NCI-H2171 (cell line): Measurements from ENCODE around the gene SLC16A9.
"Not testable (repeated sequence)": the region's sequence is repeated elsewhere in the genome, so short reads cannot be mapped to it uniquely, and the experiment has no call there.

Source experiments
- DNase-seq: peaks from one replicate; lab custom pipeline; 2025; lab: John Stamatoyannopoulos, UW

Gene SLC16A9

DNA sequence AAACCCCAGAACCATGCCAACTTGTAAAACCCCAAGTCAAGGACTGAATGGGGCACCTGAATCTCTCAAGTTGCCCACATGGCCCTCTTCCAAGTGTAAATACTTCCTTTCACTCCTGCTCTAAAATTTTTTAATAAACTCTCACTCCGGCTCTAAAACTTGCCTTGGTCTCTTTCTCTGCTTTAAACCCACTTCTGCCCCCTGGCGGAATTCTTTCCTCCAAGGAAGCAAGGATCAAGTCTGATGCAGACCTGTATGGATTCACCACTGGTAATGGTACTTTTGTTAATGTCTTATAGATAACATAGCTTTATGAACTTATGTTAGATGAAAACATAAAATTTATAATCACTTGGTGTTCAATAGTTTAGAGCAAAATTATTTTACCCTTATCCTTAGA lies 33.8 kb downstream of the SLC16A9 start:
- no peak for DNase-seq

DNA sequence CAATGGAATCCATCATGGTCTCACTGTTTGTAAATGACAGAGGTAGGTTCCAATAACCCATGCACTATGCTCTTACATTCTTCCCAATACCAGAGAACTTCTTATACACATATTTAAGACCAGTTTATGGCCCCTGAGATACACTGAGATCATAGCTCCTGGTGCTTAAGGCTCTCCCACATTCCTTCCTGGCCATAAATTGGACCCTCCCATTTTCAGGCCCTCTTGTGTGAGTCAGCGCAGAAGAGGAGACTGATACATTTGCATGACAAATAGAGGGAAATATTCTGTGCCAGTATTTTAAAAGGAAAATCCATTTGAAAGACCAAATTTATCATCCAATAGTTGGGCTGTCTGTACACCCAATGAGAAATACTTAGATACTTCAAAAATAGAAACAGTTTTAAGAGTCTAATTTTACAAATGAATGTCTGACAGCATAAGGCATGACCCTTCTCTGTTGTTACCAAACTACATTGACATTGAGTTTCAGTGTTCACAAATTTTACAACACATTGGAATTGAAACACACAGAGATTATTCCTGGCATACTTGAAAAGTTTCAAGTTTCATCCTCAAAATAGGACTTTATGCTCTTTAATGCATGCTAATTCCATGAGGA lies 35.3 kb downstream of the SLC16A9 start:
- no peak for DNase-seq

DNA sequence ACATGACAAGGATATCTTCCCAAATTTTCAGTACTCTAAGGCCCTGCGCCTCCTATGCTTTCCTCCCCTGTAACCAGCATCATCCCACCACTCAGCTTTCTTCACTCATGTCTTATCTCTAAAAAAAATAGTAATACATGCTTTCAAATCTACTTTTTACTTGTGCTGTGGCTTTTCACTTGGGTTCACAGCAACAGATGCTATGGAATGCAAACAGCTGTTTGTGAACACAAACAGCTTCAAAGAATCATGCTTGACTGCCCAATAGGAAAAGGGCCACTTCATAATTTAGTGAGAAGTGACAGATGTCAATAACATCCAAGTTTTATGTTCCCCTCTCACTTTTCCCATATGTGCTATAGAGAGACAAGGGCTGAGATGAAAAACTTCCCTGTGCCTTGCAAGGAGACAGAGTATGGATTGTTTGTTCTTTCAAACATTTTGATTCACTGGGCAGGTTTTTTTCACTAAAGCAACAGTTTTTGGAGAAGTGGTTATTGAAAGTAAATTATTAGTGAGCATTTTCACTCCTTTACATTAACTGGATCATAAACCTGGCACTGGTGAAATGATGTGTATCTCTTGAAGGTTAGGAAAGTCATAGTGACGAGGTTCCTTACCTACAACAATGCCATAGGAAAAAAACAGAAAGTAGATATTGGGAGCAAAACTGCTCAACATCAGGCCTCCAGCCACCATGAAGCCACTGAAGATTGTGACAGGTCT lies 37.3 kb downstream of the SLC16A9 start:
- no peak for DNase-seq

DNA sequence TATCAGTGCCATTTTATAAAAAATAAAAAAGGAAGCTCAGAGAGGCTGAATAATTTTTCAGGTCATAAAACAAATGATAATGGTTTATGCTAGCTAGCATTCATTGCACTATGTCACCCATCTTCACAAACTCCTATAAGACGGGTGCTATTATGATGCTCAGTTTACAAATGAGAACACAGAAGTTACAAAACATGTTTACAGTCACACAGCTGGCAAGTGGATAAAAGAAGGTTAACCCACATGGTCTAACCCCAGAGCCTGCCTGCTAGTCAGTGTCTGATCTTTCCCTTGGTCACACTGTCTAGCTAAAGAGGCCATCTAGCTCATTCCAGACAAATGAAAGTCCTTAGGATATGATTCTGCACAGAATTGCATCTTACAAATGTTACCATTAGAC lies 39.4 kb downstream of the SLC16A9 start:
- DNase-seq = no peak

DNA sequence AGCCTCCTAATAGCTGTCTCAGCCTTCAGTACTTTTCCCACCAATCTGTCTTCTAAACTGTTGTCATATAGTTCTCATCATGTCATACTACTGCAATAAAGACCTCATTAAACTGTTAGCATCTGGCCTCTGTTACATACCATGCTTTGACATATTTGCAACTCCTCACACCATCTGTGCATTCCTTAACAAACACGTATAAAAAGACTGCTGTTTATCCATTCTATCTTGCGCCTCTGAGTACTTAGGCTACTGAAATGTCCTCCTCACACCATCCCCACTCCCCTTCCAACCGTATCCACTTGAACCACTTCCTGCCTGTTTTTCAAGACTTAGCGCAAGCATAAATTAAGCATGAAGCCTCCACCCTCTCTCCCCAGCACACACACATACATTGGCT lies 41.6 kb downstream of the SLC16A9 start:
- peak; percentile 53 for DNase-seq

DNA sequence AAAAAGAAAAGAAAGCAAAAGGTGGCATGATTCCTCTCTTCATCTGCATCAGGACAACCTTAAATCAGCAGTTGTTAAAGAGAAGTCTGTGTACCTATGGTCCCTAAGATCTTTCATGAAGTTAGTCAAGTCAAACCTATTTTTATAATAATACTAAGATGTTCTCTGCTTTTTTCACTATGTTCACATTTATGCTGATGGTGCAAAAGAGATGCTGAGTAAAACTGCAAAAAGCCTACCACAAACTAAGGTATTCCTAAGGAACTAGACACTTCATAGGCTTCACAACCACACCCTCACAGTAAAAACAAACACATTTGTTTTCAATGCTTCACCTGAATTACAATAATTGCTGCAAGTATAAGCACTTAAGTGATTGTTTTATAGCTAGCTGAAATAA lies 43.3 kb downstream of the SLC16A9 start:
- DNase-seq = no peak

DNA sequence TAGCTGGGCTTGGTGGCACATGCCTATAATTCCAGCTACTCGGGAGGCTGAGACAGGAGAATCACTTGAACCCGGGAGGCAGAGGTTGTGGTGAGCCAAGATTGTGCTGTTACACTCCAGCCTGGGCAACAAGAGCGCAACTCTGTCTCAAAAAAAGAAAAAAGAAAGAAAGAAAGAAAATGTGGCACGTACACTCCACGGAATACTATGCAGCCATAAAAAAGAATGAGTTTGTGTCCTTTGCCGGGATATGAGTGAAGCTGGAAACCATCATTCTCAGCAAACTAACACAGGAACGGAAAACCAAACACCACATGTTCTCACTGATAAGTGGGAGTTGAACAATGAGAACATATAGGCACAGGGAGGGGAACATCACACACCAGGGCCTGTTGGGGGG lies 46.4 kb downstream of the SLC16A9 start:
- not testable (repeated sequence) for DNase-seq

DNA sequence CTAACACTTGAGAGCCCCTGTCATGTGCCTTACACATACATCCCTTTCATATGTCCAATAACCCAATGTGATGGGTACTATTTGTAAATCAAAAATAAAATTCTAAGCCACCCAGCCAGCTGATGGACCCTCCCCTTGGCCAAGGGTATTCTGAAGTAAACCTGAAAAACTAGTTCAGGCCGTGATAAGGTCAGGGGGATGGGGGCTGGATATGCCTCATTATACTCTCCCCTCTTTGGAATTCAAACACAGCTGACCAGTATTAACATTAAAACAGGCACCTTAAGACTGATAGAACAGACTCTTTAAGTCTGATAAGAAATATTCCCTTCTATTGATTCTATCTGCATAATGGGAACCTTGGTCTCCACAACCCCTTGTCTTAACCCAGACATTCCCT lies 51.9 kb downstream of the SLC16A9 start:
- no peak for DNase-seq

DNA sequence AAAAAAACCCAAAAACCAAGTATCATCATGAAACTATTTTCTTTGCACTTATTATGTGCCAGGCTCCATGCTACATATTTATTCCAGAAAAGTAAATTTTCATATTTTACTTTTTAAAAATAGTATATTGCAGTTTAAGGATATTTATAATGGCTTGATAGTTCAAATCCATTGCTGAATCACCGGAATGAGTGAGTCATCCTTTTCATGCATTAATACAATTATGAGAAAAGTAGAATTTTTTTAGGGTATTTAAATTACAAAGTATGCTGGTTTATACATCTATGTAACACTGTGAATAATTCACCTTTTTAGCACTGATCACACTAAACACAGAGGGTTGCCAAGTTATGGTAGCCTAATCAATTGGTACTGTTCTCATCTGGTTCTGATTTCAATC lies 54.3 kb downstream of the SLC16A9 start:
- DNase-seq = no peak

DNA sequence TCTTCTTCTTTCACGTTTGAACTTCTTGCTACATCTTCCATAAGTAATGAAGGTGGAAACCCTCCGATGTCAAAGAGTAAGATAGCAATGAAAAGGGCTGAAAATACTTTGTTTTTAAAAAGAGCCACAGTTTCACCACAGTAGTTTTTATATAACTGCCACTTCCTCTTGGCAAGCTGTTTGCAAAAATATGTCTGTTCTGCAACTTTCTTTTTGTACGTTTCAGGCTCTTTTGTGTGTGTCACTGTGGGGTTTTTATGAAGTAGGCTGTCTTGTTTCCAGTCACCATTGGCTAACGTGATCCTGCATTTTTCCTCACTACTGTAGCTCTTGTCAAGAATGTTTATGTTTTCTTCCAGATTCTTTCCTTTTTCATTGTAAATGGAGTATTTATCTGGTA lies 55.6 kb downstream of the SLC16A9 start:
- no peak for DNase-seq

DNA sequence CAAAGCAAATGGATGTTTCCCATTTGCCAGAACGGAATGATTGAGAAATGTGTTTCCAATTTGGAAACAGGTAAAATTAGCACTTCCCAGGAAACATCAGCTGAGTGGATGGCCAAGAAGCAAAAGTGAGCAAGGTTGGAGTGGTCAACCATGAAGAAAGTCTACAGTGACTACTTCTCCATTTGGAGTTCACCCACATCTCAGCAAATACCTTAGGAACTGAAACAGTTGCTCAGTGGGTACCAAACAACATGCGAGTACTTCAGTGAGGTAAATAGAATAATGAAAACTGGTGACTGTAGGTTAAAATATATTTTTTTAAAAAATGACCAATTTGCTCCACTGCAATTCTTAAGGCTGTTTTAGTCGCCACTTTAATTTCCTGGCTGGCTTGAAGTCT lies 57.7 kb downstream of the SLC16A9 start:
- no peak for DNase-seq

DNA sequence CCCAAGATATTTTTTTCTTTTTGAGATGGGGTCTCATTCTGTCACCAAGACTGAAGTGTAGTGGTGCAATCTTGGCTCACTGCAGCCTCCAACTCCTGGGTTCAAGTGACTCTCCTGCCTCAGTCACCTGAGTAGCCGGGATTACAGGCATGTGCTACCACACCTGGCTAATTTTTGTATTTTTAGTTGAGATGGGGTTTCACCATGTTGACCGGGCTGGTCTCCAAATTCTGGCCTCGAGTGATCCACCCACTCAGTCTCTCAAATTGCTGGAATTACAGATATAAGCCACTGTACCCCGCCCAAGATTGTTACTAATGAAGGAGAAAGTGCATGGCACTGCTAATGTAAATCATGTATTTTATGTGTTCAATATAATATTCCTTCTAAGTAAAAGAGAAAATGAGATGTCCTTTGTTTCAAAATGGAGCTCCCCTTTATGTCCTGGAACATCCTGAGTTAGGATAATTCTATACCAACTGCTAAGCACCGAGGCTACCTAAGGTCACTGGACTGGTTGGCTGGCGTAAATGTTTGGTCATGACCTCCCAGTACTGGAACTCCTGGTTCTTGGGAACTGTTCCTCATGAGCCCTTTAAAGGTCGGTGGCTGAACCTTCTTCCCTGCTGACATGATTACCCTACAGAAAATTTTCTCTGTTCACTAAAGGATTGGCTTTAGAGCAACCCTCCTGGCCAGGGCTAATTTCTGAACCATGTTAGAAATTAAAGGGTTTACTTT lies 59.9 kb downstream of the SLC16A9 start:
- DNase-seq = no peak

DNA sequence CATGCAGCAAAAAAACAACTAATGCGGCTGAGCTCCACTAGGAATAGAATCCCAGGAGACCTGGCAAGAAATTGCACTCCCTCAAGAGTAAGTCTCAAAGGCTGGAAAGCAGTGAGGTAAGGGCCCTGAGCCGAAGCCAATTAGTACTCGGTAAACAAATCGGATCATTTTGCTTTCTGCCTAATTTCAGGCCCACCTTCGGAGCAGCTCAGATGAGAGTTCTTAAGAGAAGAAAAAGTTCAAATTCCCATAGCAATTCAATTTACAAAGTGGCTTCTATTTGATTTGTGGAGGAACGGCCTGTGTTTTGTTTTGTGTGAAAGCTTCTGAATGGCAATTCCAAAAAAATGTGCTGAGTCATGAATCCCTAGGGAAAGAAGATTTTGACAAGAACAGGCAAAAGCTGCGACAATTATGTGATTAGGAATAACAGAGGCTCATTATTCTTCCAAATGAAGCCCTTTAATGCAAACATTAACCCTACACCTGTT lies 60.9 kb downstream of the SLC16A9 start:
- peak; percentile 54 for DNase-seq

DNA sequence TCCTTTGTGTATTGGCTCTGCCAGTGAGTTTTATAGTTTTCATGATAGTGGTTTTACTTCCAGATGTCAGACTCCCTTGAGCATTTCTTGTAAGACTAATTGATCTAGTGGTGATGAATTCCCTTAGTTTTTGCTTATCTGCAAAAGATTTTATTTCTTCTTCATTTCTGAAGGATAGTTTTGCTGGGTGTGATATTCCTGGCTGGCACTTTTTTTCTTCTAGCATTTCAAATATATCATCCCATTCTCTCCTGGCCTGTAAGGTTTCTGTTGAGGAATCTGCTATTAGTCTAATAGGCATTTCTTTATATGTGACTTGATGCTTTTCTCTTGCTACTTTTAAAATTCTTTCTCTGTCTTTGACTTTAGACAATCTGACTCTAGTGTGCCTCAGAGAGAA lies 64.8 kb downstream of the SLC16A9 start:
- DNase-seq = no peak

DNA sequence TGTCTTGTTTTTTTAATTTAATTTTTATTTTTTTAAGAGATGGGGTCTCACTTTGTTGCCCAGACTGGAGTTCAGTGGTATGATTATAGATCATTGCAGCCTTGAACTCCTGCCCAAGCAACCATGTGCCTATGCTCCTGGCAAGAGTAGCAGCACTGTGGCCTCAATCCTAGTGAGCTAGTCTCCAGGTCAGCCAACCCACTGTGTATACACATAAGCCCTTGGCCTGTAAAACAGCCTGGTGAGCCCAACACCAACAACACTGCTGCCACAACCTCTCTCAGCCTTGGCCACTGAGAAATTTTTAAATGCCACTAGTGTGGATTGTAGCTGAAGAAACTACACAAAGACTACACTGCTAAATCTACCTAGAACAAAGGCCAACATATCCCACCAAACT lies 68.0 kb downstream of the SLC16A9 start:
- DNase-seq = not testable (repeated sequence)

DNA sequence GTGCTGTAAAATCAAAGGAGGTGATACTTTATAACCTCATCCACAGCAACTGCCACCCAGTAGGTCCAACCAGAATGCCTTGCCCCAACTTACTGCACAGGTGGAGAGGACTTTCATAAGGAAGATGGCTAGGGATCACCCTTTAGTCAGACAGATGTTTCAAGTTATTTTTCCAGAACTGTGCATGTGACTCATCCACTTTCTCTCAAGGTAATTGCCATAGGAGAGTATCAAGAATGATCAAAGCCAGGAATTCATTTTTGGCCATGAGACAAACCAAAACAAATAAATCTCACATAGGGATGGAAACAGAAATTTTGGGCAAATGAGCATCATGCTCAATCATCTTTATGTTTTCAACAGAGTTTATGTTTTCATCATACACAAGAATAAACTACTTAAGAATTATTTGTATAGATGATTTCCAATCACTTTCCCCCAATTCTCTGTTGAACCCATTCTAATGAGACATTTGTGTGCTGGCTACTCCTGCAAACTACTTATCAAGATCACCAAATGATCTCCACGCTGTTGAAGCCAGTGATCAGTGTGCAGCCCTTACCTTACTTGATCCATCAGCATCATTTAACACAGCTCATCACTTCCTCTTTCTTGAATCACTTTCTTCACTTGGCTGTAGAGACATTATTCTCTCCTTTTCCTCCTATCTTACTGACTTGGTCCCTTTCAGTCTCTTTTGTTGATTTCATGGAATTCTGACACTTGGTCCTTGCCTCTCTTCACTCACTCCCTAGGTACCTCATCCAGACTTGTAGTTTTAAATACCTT lies 74.0 kb downstream of the SLC16A9 start:
- no peak for DNase-seq

DNA sequence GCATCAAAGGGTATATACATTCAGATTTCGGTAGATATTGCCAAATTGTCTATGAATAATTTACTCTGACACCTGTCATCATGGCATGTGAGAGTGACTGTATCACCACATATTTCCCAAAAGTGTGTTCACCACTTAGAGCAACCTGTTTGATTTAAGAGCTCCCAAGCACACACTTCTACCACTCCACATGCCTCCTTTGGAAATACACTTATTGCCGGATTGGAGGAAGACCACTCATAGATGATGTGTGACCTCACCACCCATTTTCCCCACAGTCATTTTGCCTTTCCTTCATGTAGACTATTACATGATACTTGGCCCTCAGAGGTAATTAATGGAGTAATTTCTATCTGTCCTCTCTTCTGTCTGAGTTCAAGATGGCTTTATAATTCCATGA lies 75.5 kb downstream of the SLC16A9 start:
- DNase-seq = no peak

DNA sequence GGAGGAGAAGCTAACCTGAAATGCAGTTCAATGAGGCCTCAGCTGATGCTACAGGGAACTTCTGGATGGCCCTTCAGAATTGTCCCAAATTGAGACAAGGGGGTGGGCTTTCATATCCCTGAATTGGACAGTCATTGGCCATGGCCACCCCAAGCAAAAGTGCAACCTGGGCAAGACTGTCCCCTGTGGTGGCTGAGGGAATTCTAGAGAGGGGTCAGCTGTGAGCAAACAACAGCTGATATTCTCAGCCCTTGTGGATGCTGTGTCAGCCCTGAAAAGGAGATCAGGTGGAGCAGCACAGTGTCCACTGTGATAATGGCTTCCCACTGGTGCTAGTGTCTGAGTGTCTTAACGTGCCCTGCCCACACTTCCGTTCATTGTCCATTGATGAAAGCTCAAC lies 76.6 kb downstream of the SLC16A9 start:
- no peak for DNase-seq

DNA sequence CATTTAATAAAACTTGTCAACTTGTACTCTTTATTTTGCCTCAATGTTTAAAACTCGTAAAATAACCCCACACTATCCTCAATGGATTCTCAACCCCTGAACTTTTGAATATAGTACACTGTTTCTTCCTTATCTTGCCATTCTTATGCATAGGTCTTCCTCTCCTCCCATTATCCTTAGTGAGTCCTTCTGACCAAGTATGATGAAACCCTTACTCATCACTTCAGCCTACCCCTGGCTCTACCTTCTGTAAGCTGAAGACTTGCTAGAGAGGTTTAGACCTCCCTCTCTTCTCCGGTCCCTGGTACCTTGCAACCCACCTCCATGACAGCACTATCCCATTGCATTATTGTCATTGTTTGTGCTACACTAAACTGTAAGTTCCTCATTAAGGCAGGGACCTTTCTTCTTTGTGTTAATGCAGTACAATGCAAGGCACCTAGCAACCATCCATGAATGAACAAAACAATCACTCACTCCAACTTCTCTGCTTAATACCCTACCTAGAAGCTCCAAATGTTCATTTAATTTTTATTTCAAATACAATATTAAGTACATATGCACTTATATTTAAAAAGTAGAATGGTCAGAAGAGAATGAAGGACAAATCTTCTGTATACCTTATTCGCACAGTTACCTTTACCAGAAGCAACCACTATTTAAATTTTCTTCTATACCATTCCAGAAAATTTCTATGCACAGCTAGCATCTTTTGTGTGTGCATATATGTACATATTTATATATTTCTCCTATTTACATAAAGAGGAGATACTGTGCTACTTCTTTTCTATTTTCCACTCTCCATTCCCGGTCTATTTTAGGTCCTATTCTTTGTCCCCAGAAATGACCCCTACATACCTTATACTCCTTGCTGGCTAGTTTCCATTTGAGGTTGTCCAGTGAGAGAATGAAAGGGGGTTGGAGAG lies 77.5 kb downstream of the SLC16A9 start:
- no peak for DNase-seq

DNA sequence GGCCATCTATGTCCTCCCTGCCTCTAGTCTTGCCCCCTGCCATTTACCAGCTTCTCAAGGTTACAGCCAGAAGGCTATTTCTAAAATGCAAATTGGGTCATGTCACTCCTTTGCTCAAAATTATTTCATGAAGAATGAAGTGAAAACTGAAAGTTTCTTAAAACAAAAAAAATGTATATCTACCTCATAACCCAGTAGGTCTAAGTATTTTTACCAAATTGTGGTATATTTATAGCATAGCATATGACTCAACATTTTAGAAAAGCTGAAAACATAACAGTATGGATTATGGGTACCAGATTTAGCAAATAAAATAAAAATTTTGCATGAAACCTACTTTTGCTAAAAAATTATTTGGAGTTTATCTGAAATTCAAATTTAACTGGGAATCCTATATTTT lies 78.4 kb downstream of the SLC16A9 start:
- DNase-seq = no peak

DNA sequence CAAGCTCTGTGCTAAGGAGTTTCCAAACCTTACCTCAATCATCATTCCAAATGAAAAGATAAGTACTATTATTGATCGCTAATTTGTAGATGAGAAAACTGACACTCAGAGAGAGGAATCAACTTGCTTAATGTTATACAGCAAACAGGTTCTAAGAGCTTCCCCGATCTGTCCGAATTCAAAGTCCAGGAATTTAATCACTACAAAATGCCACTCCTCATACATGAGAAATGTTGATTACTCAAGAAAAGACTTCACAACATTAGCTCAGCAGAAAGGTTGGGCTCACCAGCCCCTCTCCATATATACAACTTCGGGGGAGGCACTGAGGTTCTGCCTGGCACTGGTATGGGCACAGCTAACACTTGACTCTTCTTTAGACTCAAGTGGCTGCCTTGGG lies 80.7 kb downstream of the SLC16A9 start:
- DNase-seq = no peak
